Activated T-helper 1 cell treated with anti-CD3 and anti-CD28 coated beads, Interleukin-12 subunit alpha, Interleukin-12 subunit beta, Interleukin-2, Interleukin-4 antibody, amounts not matched to agents 30 ng/mL and 10 ng/mL and 1 ng/mL, durations not matched to agents 14 hours and 24 hours and 36 hours (primary cell): ENCODE results near the gene CHSY1. TPM values are rescaled to one million over a fixed set of nuclear protein-coding genes. Genes with fewer than 3 reads are reported as not detected.

ENCODE experiments used
- DNase-seq: peaks from one replicate; pipeline ENCODE4 v3.0.0; 2021; ENCODE audit warnings: low spot score
- H3K27ac Mint-ChIP-seq: one replicate; pipeline ENCODE4 v1.8.0; 2021; ENCODE audit warnings: mild to moderate bottlenecking, mixed read lengths
- H3K27me3 Mint-ChIP-seq: one replicate; pipeline ENCODE4 v1.8.0; 2022; ENCODE audit warnings: mild to moderate bottlenecking, moderate library complexity, mixed read lengths; ENCODE audit not compliant: insufficient read depth
- H3K36me3 Mint-ChIP-seq: one replicate; pipeline ENCODE4 v1.8.0; 2021; ENCODE audit warnings: low read depth, mixed read lengths
- H3K4me1 Mint-ChIP-seq: one replicate; pipeline ENCODE4 v1.8.0; 2021; ENCODE audit warnings: low read depth, mixed read lengths
- H3K4me3 Mint-ChIP-seq: one replicate; pipeline ENCODE4 v1.8.0; 2021; ENCODE audit warnings: mild to moderate bottlenecking, moderate library complexity, mixed read lengths
- H3K9me3 Mint-ChIP-seq: one replicate; pipeline ENCODE4 v1.8.0; 2021; ENCODE audit warnings: mixed read lengths
- intact Hi-C: fragments of 100-400 bp; cut with micrococcal nuclease; formaldehyde crosslinking; loops from one replicate; pipeline ENCODE4 v1.15.1; 2024
- total RNA-seq: library from RNA; stranded (reverse); gene quantifications from 2 replicates; pipeline ENCODE4 v1.2.3, GENCODE V29; 2022

CHSY1 gene
- total RNA-seq, 1 donor from 2014 or later: 76.3 TPM

GRCh38 chr15:101193806-101194545, 57.9 kb downstream of the CHSY1 start:
- Mint-ChIP-seq H3K4me3 (peak overlapping the region; percentile 70), H3K27me3 (no peaks in the 10 kb centered on the region), H3K9me3 (no peaks in the 10 kb centered on the region), H3K27ac (peak overlapping the region; percentile 84), H3K36me3 (peaks cover 46% of the 10 kb centered on the region), H3K4me1 (peaks cover 97% of the 10 kb centered on the region)
- no peak for DNase-seq
- intact Hi-C loops: no loop called here

GRCh38 chr15:101193120-101193644, 58.7 kb downstream of the CHSY1 start:
- peaks cover 97% of the 10 kb centered on the region for H3K4me1 Mint-ChIP-seq
- intact Hi-C loops: no loop called here
- H3K9me3 Mint-ChIP-seq: no peaks in the 10 kb centered on the region
- H3K36me3 Mint-ChIP-seq: peaks cover 50% of the 10 kb centered on the region
- no peaks in the 10 kb centered on the region for H3K27me3 Mint-ChIP-seq
- peak overlapping the region; percentile 87 for H3K27ac Mint-ChIP-seq
- DNase-seq: no peak
- H3K4me3 Mint-ChIP-seq: no peak overlapping the region

GRCh38 chr15:101192081-101192480, 59.8 kb downstream of the CHSY1 start:
- H3K4me3 Mint-ChIP-seq: peak overlapping the region; percentile 50
- peak overlapping the region; percentile 87 for H3K27ac Mint-ChIP-seq
- no peaks in the 10 kb centered on the region for H3K27me3 Mint-ChIP-seq
- H3K4me1 Mint-ChIP-seq: peaks cover 94% of the 10 kb centered on the region
- no peaks in the 10 kb centered on the region for H3K9me3 Mint-ChIP-seq
- intact Hi-C loops: no loop called here
- DNase-seq: no peak
- peaks cover 51% of the 10 kb centered on the region for H3K36me3 Mint-ChIP-seq

- DNase-seq: no peak
- Mint-ChIP-seq H3K9me3 (no peaks in the 10 kb centered on the region), H3K36me3 (peaks cover 51% of the 10 kb centered on the region), H3K4me3 (no peak overlapping the region), H3K4me1 (peaks cover 93% of the 10 kb centered on the region), H3K27ac (peak overlapping the region; percentile 6), H3K27me3 (no peaks in the 10 kb centered on the region)
- intact Hi-C loops: no loop called here
Measured at GRCh38 chr15:101191242-101191641, 60.6 kb downstream of the CHSY1 start.

GRCh38 chr15:101190092-101190595, 61.7 kb downstream of the CHSY1 start:
- intact Hi-C loops: no loop called here
- H3K36me3 Mint-ChIP-seq: peaks cover 50% of the 10 kb centered on the region
- peak overlapping the region; percentile 94 for H3K27ac Mint-ChIP-seq
- no peaks in the 10 kb centered on the region for H3K9me3 Mint-ChIP-seq
- H3K4me1 Mint-ChIP-seq: peaks cover 92% of the 10 kb centered on the region
- no peaks in the 10 kb centered on the region for H3K27me3 Mint-ChIP-seq
- no peak overlapping the region for H3K4me3 Mint-ChIP-seq
- no peak for DNase-seq

GRCh38 chr15:101189409-101190091, 62.3 kb downstream of the CHSY1 start:
- DNase-seq: no peak
- Mint-ChIP-seq H3K36me3 (peaks cover 52% of the 10 kb centered on the region), H3K9me3 (no peaks in the 10 kb centered on the region), H3K27me3 (no peaks in the 10 kb centered on the region), H3K4me3 (no peak overlapping the region), H3K4me1 (peaks cover 91% of the 10 kb centered on the region), H3K27ac (peak overlapping the region; percentile 94)
- intact Hi-C loops: loop anchor here (5.0 kb wide), 1 partner anchor 97 kb away; no protein-coding TSS in a partner anchor

- DNase-seq: no peak
- Mint-ChIP-seq H3K4me1 (peaks cover 87% of the 10 kb centered on the region), H3K9me3 (no peaks in the 10 kb centered on the region), H3K36me3 (peaks cover 48% of the 10 kb centered on the region), H3K4me3 (peak overlapping the region; percentile 41), H3K27me3 (no peaks in the 10 kb centered on the region), H3K27ac (peak overlapping the region; percentile 94)
- intact Hi-C loops: loop anchor here (1.0 to 5.0 kb wide), 6 partner anchors 10 to 97 kb away; partner anchors contain the start of gene CHSY1
Measured at GRCh38 chr15:101188637-101189408, 63.0 kb downstream of the CHSY1 start.

- Mint-ChIP-seq H3K4me1 (peaks cover 87% of the 10 kb centered on the region), H3K36me3 (peaks cover 53% of the 10 kb centered on the region), H3K27ac (peak overlapping the region; percentile 94), H3K9me3 (no peaks in the 10 kb centered on the region), H3K27me3 (no peaks in the 10 kb centered on the region), H3K4me3 (peak overlapping the region; percentile 45)
- DNase-seq: no peak
- intact Hi-C loops: loop anchor here (1.0 to 5.0 kb wide), 6 partner anchors 11 to 96 kb away; partner anchors contain the start of gene CHSY1
Measured at GRCh38 chr15:101187820-101188636, 63.8 kb downstream of the CHSY1 start.

GRCh38 chr15:101185770-101186169, 66.1 kb downstream of the CHSY1 start:
- peaks cover 64% of the 10 kb centered on the region for H3K36me3 Mint-ChIP-seq
- H3K27me3 Mint-ChIP-seq: no peaks in the 10 kb centered on the region
- DNase-seq: no peak
- intact Hi-C loops: loop anchor here (5.0 kb wide), 1 partner anchor 93 kb away; no protein-coding TSS in a partner anchor
- peak overlapping the region; percentile 38 for H3K4me3 Mint-ChIP-seq
- no peaks in the 10 kb centered on the region for H3K9me3 Mint-ChIP-seq
- H3K4me1 Mint-ChIP-seq: peaks cover 87% of the 10 kb centered on the region
- H3K27ac Mint-ChIP-seq: peak overlapping the region; percentile 66

- peak overlapping the region; percentile 38 for H3K4me3 Mint-ChIP-seq
- DNase-seq: no peak
- intact Hi-C loops: loop anchor here (5.0 kb wide), 1 partner anchor 93 kb away; no protein-coding TSS in a partner anchor
- H3K27me3 Mint-ChIP-seq: no peaks in the 10 kb centered on the region
- H3K9me3 Mint-ChIP-seq: no peaks in the 10 kb centered on the region
- H3K4me1 Mint-ChIP-seq: peaks cover 87% of the 10 kb centered on the region
- peak overlapping the region; percentile 66 for H3K27ac Mint-ChIP-seq
- H3K36me3 Mint-ChIP-seq: peaks cover 60% of the 10 kb centered on the region
Measured at GRCh38 chr15:101185336-101185735, 66.5 kb downstream of the CHSY1 start.

GRCh38 chr15:101184830-101185229, 67.0 kb downstream of the CHSY1 start:
- H3K27ac Mint-ChIP-seq: peak overlapping the region; percentile 66

More at GRCh38 chr15:101184830-101185229, 67.0 kb downstream of the CHSY1 start:
- DNase-seq: no peak
- intact Hi-C loops: loop anchor here (5.0 kb wide), 1 partner anchor 93 kb away; no protein-coding TSS in a partner anchor
- no peaks in the 10 kb centered on the region for H3K27me3 Mint-ChIP-seq
- no peaks in the 10 kb centered on the region for H3K9me3 Mint-ChIP-seq
- peaks cover 87% of the 10 kb centered on the region for H3K4me1 Mint-ChIP-seq
- peaks cover 65% of the 10 kb centered on the region for H3K36me3 Mint-ChIP-seq
- H3K4me3 Mint-ChIP-seq: no peak overlapping the region
